ENCODE measurements around the gene SPDYE2. TPM values are rescaled to one million over a fixed set of nuclear protein-coding genes. Genes with fewer than 3 reads are reported as not detected.

SPDYE2 gene
- total RNA-seq = not detected in 2 replicates

DNA sequence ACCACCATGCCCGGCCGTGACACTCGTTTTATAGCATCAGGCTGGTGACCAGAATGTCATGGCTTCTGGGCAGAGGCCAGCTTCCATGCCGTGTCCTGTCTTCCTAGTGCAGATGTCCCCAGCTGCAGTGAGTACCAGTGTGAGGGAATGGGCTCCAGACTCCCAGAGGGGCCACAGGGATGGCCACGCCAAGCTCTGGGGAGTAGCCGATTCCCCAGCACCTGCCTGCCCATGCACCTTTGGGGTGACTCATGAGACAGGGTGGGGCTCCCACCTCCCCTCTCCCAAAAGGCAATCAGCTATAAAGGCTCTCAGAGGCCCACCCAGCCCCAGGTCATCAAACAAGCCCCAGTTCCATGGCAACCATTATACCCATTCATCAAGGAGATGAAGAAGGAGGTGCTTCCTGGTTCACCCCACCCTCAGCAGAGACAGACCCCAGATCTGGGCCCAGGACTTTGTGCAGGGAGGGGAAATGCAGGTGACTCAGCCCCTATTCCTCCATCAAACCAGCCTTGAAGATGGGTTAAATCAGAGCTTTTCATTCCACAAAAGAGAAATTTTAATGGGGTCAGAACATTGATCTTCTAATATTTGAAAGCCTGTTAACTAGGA lies at the start of gene SPDYE2:
Gene SPDYE2 (plus strand): TSS at position 419 of the 615 bp plus-strand sequence. CDS start 2,030 bp downstream, outside the sequence.

GRCh38 chr7:102517550-102518147 lies 33.4 kb upstream of the SPDYE2 start, which contains the start of gene RASA4B:
Gene RASA4B, minus strand, starts transcription at chr7:102517777. Its CDS starts 67 bp downstream, at chr7:102517710.

GRCh38 chr7:102543596-102543995 lies 7.4 kb upstream of the SPDYE2 start, which contains the start of gene UPK3BL2:
Gene UPK3BL2, minus strand, starts transcription at chr7:102543696. Its CDS starts 60 bp downstream, at chr7:102543636.

DNA sequence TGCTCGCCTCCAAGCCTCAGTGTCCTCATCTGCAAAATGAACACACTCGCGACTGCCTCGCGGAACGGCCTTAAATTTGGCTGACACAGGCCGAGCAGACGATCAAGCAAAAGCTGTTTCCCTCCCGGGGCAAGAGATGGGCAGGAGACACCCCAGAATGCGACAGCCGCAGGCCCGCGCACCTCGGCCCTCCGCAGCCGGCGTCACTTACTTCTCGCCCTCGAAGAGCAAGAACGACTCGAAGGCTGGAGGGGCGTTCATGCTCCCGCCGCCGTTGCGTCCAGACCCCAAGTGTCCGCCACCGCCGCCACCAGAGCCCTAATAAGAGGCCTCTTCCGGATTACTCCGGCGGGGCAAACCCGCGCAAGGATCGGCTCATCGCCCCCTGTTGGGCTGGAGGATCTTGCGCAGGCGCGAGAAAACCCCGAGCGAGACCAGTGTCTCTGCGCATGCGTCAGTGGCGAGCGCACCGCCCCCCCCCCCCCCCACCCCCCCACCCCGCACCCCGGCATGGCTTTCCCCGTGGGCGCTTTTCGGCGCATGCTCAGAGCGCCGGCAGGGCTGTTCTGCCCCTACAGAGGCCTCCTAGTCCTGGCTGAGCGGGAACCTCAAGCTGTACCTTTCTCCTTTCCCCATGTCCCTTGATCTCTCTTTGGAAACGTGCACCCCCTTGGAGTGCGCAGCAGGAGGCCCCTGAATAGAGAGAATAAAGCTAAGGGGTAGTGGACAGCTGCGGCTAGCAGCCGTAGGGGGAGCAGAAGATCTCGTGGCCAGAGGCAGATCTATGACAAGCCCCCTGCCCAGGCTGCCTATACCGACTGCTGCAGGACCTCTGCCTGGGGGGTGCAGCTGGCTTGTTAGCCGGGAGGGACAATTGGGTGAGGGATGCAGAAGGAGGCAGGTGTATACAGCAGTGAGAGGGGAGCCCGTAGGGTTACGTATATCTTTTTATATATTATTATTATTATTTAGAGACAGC lies 21.5 kb downstream of the SPDYE2 start, which contains the start of gene POLR2J3:
Gene POLR2J3 (minus strand): TSS at position 323 of the 979 bp plus-strand sequence. CDS start 62 bp downstream, at position 261.

Other genes with a start within 250 kb of the SPDYE2 start
- not detected in 2 replicates for gene SPDYE6, start 194.8 kb upstream of the SPDYE2 start, total RNA-seq
- gene PRKRIP1, start 154.9 kb upstream of the SPDYE2 start, total RNA-seq = 15.4 and 22.0 TPM in 2 replicates
- gene ORAI2, start 117.7 kb upstream of the SPDYE2 start, total RNA-seq = 37.0 and 42.7 TPM in 2 replicates
- 25.6 and 25.7 TPM in 2 replicates for gene ALKBH4, start 86.4 kb upstream of the SPDYE2 start, total RNA-seq
- 10.2 and 17.0 TPM in 2 replicates for gene LRWD1, start 86.2 kb upstream of the SPDYE2 start, total RNA-seq
- gene POLR2J, start 72.3 kb upstream of the SPDYE2 start, total RNA-seq = 28.1 and 42.3 TPM in 2 replicates
- gene RASA4B, start 33.4 kb upstream of the SPDYE2 start, total RNA-seq = 2.1 and 2.6 TPM in 2 replicates
- gene UPK3BL2, start 7.5 kb upstream of the SPDYE2 start, total RNA-seq = not detected in 2 replicates
- 2.8 and 30.8 TPM in 2 replicates for gene POLR2J3, start 21.4 kb downstream of the SPDYE2 start, total RNA-seq
- 1.6 and 12.4 TPM in 2 replicates for gene RASA4, start 65.5 kb downstream of the SPDYE2 start, total RNA-seq
- 8.9 and 15.9 TPM in 2 replicates for gene UPK3BL1, start 91.6 kb downstream of the SPDYE2 start, total RNA-seq
- not detected in 2 replicates for gene SPDYE2B, start 99.1 kb downstream of the SPDYE2 start, total RNA-seq
- gene POLR2J2, start 120.4 kb downstream of the SPDYE2 start, total RNA-seq = 0.40 TPM in 1 of 2 replicates, not detected in the other
- 3.4 and 12.5 TPM in 2 replicates for gene FAM185A, start 197.8 kb downstream of the SPDYE2 start, total RNA-seq